HG03159 (cell line): ENCODE data around the gene KRTAP19-2.
"Not testable (repeated sequence)": the region's sequence is repeated elsewhere in the genome, so short reads cannot be mapped to it uniquely, and the experiment has no call there.

Experiments used
- ATAC-seq: cut with Tn5 transposase; IDR thresholded peaks from one replicate; pipeline ENCODE4 v1.9.1; 2021; ENCODE audit warnings: mild to moderate bottlenecking, moderate library complexity; ENCODE audit not compliant: unreplicated experiment

Gene KRTAP19-2

GRCh38 chr21:30487336-30487735, at the start of gene KRTAP19-2:
Gene KRTAP19-2 (minus strand): TSS chr21:30487436. CDS start chr21:30487348, 88 bp downstream.
- ATAC-seq: no peak

GRCh38 chr21:30518876-30519275, 31.6 kb upstream of the KRTAP19-2 start:
- ATAC-seq: no peak

GRCh38 chr21:30515681-30516080, 28.4 kb upstream of the KRTAP19-2 start:
- ATAC-seq: no peak

- ATAC-seq: not testable (repeated sequence)
Observed at GRCh38 chr21:30505621-30506205, 18.5 kb upstream of the KRTAP19-2 start.

- no peak for ATAC-seq
Observed at GRCh38 chr21:30502041-30502440, 14.8 kb upstream of the KRTAP19-2 start, which contains the start of gene KRTAP19-5. Gene KRTAP19-5 (minus strand): TSS chr21:30502141. CDS start chr21:30502090, 51 bp downstream.

- no peak for ATAC-seq
Observed at GRCh38 chr21:30497065-30497464, 9.8 kb upstream of the KRTAP19-2 start, which contains the start of gene KRTAP19-4. Gene KRTAP19-4 (minus strand): TSS chr21:30497165. CDS start chr21:30497110, 55 bp downstream.

- no peak for ATAC-seq
Observed at GRCh38 chr21:30491963-30492428, 4.8 kb upstream of the KRTAP19-2 start, which contains the start of gene KRTAP19-3. Gene KRTAP19-3 (minus strand): TSS chr21:30492013. CDS start chr21:30491957, 56 bp downstream.

- ATAC-seq: no peak
Observed at GRCh38 chr21:30486180-30486579, 1.1 kb downstream of the KRTAP19-2 start.

- ATAC-seq: no peak
Observed at GRCh38 chr21:30482130-30482529, 5.1 kb downstream of the KRTAP19-2 start.

- no peak for ATAC-seq
Observed at GRCh38 chr21:30480145-30480544, 7.1 kb downstream of the KRTAP19-2 start, which contains the start of gene KRTAP19-1. Gene KRTAP19-1 (minus strand): TSS chr21:30480367. CDS start chr21:30480317, 50 bp downstream.

- ATAC-seq: no peak
Observed at GRCh38 chr21:30479259-30479658, 8.0 kb downstream of the KRTAP19-2 start.

GRCh38 chr21:30478004-30478403, 9.2 kb downstream of the KRTAP19-2 start:
- ATAC-seq: no peak

- ATAC-seq: no peak
Observed at GRCh38 chr21:30468900-30469714, 18.1 kb downstream of the KRTAP19-2 start.

- no peak for ATAC-seq
Observed at GRCh38 chr21:30463713-30464112, 23.5 kb downstream of the KRTAP19-2 start.

- ATAC-seq: no peak
Observed at GRCh38 chr21:30448514-30448913, 38.7 kb downstream of the KRTAP19-2 start.

GRCh38 chr21:30447056-30447455, 40.2 kb downstream of the KRTAP19-2 start:
- ATAC-seq: no peak

GRCh38 chr21:30444204-30444603, 43.0 kb downstream of the KRTAP19-2 start:
- no peak for ATAC-seq

- ATAC-seq: no peak
Observed at GRCh38 chr21:30443226-30443625, 44.0 kb downstream of the KRTAP19-2 start.

- no peak for ATAC-seq
Observed at GRCh38 chr21:30439975-30440374, 47.3 kb downstream of the KRTAP19-2 start, which contains the start of gene KRTAP15-1. Gene KRTAP15-1 (plus strand): TSS chr21:30440275. CDS start chr21:30440328, 53 bp downstream.
